Stomach (tissue), 4 donors: Measurements from ENCODE around the gene STRA8.

Source experiments
- CTCF ChIP-seq, 7 experiments: fragments of 450-650 bp in 4 of 7; fragments of 200-600 bp in 3 of 7; sonication (generic) in 3 of 7; IDR thresholded peaks; one replicate each; pipeline ENCODE4 v1.5.1; 2016 to 2019; ENCODE audit warnings: antibody characterized with exemption in 7 of 7, control low read depth in 2 of 7, mild to moderate bottlenecking in 1 of 7
- POLR2A ChIP-seq, 4 donors: fragments of 450-650 bp; IDR thresholded peaks; one replicate each; pipeline ENCODE4 v1.6.1; 2016; ENCODE audit warnings: antibody characterized with exemption in 4 of 4, control low read depth in 2 of 4, mild to moderate bottlenecking in 1 of 4, moderate library complexity in 1 of 4

- TF ChIP-seq POLR2A (IDR thresholded peaks at IDR 0.05) (no peak), CTCF (IDR thresholded peaks at IDR 0.05) (no peak)
Observed at GRCh38 chr7:135193615-135194081, 40.0 kb upstream of the STRA8 start.
